ENCODE results near the gene AHR.

DNA sequence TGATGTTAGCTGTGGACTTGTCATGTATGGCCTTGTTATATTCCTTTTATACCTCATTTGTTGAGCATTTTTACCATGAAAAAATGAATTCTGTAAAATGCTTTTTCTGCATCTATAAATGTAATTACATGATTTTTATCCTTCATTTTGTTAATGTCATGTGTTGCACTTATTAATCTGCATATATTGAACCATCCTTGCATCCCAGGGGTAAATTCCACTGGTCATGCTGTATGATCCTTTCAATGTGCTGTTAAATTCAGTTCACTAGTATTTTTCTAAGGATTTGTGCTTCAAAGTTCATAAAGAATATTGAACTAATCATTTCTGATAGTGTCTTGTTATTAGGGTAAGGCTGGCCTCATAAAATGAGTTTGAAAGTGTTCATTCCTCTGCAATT lies 31.9 kb upstream of the AHR start:
- TF ChIP-seq, protein P1, sequence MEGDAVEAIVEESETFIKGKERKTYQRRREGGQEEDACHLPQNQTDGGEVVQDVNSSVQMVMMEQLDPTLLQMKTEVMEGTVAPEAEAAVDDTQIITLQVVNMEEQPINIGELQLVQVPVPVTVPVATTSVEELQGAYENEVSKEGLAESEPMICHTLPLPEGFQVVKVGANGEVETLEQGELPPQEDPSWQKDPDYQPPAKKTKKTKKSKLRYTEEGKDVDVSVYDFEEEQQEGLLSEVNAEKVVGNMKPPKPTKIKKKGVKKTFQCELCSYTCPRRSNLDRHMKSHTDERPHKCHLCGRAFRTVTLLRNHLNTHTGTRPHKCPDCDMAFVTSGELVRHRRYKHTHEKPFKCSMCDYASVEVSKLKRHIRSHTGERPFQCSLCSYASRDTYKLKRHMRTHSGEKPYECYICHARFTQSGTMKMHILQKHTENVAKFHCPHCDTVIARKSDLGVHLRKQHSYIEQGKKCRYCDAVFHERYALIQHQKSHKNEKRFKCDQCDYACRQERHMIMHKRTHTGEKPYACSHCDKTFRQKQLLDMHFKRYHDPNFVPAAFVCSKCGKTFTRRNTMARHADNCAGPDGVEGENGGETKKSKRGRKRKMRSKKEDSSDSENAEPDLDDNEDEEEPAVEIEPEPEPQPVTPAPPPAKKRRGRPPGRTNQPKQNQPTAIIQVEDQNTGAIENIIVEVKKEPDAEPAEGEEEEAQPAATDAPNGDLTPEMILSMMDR (tag by site-specific recombination; IDR thresholded peaks at IDR 0.05): no peak
- no peak for TF ChIP-seq ZNF121 (tag by site-specific recombination; IDR thresholded peaks at IDR 0.05)
- TF ChIP-seq, protein P2, sequence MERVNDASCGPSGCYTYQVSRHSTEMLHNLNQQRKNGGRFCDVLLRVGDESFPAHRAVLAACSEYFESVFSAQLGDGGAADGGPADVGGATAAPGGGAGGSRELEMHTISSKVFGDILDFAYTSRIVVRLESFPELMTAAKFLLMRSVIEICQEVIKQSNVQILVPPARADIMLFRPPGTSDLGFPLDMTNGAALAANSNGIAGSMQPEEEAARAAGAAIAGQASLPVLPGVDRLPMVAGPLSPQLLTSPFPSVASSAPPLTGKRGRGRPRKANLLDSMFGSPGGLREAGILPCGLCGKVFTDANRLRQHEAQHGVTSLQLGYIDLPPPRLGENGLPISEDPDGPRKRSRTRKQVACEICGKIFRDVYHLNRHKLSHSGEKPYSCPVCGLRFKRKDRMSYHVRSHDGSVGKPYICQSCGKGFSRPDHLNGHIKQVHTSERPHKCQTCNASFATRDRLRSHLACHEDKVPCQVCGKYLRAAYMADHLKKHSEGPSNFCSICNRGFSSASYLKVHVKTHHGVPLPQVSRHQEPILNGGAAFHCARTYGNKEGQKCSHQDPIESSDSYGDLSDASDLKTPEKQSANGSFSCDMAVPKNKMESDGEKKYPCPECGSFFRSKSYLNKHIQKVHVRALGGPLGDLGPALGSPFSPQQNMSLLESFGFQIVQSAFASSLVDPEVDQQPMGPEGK (tag by site-specific recombination; IDR thresholded peaks at IDR 0.05): no peak
- TF ChIP-seq HOXA7 (CRISPR knock-in tag; IDR thresholded peaks at IDR 0.05; ENCODE audit: borderline replicate concordance): no peak
- no peak for TF ChIP-seq ZFP3 (tag by site-specific recombination; IDR thresholded peaks at IDR 0.05; ENCODE audit: low read depth)
- no peak for TF ChIP-seq GFI1B (tag by site-specific recombination; IDR thresholded peaks at IDR 0.05)
- no peak for TF ChIP-seq ZNF529 (tag by site-specific recombination; IDR thresholded peaks at IDR 0.05; ENCODE audit: insufficient replicate concordance)
- no peak for TF ChIP-seq ZNF394 (tag by site-specific recombination; IDR thresholded peaks at IDR 0.05; ENCODE audit: borderline replicate concordance)
- no peak for TF ChIP-seq ZNF830 (tag by site-specific recombination; IDR thresholded peaks at IDR 0.05; ENCODE audit: low read depth)
- no peak for TF ChIP-seq ZNF521 (tag by site-specific recombination; IDR thresholded peaks at IDR 0.05)
- no peak for TF ChIP-seq ZNF433 (tag by site-specific recombination; IDR thresholded peaks at IDR 0.05; ENCODE audit: low read depth)
- no peak for TF ChIP-seq ZNF274 (IDR thresholded peaks at IDR 0.05; ENCODE audit: low read length)
- no peak for TF ChIP-seq ZNF274 (tag by site-specific recombination; IDR thresholded peaks at IDR 0.05; ENCODE audit: borderline replicate concordance)
